ENCODE data around the gene VAT1. TPM values are rescaled to one million over a fixed set of nuclear protein-coding genes. Genes with fewer than 3 reads are reported as not detected.

The VAT1 gene
- total RNA-seq, 4 donors from 2014 or later, result 147 to 304 (median 233) TPM

GRCh38 chr17:43039646-43040045 lies 17.5 kb upstream of the VAT1 start:
- no peak for DNase-seq (ENCODE audit: low spot score)
- TF ChIP-seq CTCF (IDR thresholded peaks at IDR 0.05), result no peak

GRCh38 chr17:43034894-43035293 lies 12.7 kb upstream of the VAT1 start:
- no peak for DNase-seq (ENCODE audit: low spot score)
- no peak for TF ChIP-seq CTCF (IDR thresholded peaks at IDR 0.05)
- no peak for ATAC-seq (ENCODE audit: low FRiP score)

More at GRCh38 chr17:43039646-43040045, 17.5 kb upstream of the VAT1 start:
- ATAC-seq (ENCODE audit: low FRiP score), result no peak

GRCh38 chr17:43033948-43034881 lies 12.0 kb upstream of the VAT1 start:
- DNase-seq (ENCODE audit: low spot score), result no peak
- ATAC-seq (ENCODE audit: low FRiP score), result no peak
- TF ChIP-seq CTCF (IDR thresholded peaks at IDR 0.05), result no peak

- no peak for TF ChIP-seq CTCF (IDR thresholded peaks at IDR 0.05)
- no peak for DNase-seq (ENCODE audit: low spot score)
- ATAC-seq (ENCODE audit: low FRiP score), result no peak
These were observed 9.5 kb upstream of the VAT1 start for GRCh38 chr17:43031666-43032065.

- DNase-seq (ENCODE audit: low spot score), result no peak
- no peak for TF ChIP-seq CTCF (IDR thresholded peaks at IDR 0.05)
These were observed 8.1 kb upstream of the VAT1 start for GRCh38 chr17:43030137-43030767.

GRCh38 chr17:43028221-43028861 lies 6.2 kb upstream of the VAT1 start:
- no peak for DNase-seq (ENCODE audit: low spot score)
- no peak for ATAC-seq (ENCODE audit: low FRiP score)
- TF ChIP-seq CTCF (IDR thresholded peaks at IDR 0.05), result no peak

More at GRCh38 chr17:43030137-43030767, 8.1 kb upstream of the VAT1 start:
- no peak for ATAC-seq (ENCODE audit: low FRiP score)

All from omental fat pad (tissue), 4 donors.